Measurements from ENCODE around the gene DGCR8. TPM values are rescaled to one million over a fixed set of nuclear protein-coding genes. Genes with fewer than 3 reads are reported as not detected.
"Not testable (repeated sequence)": the region's sequence is repeated elsewhere in the genome, so short reads cannot be mapped to it uniquely, and the experiment has no call there.

Gene DGCR8
- total RNA-seq, 1 donor from 2014 or later = 81.0 TPM

GRCh38 chr22:20154602-20155187 is 74.7 kb downstream of the DGCR8 start:
- Mint-ChIP-seq H3K4me1 (ENCODE audit: low read depth) (no peaks in the 10 kb centered on the region), H3K27me3 (ENCODE audit: insufficient read depth) (peaks cover 4% of the 10 kb centered on the region), H3K9me3 (no peaks in the 10 kb centered on the region), H3K4me3 (no peak overlapping the region), H3K36me3 (ENCODE audit: low read depth) (no peaks in the 10 kb centered on the region), H3K27ac (no peak overlapping the region)
- DNase-seq (ENCODE audit: low spot score) = no peak
- intact Hi-C loops (cut with micrococcal nuclease) = no loop called here

GRCh38 chr22:20155330-20156041 is 75.4 kb downstream of the DGCR8 start:
- Mint-ChIP-seq H3K36me3 (ENCODE audit: low read depth) (no peaks in the 10 kb centered on the region), H3K9me3 (no peaks in the 10 kb centered on the region), H3K27ac (no peak overlapping the region), H3K27me3 (ENCODE audit: insufficient read depth) (peaks cover 4% of the 10 kb centered on the region), H3K4me1 (ENCODE audit: low read depth) (no peaks in the 10 kb centered on the region), H3K4me3 (no peak overlapping the region)
- peak; percentile 16 for DNase-seq (ENCODE audit: low spot score)
- intact Hi-C loops (cut with micrococcal nuclease) = no loop called here

GRCh38 chr22:20156042-20156389 is 76.0 kb downstream of the DGCR8 start:
- H3K36me3 Mint-ChIP-seq (ENCODE audit: low read depth) = no peaks in the 10 kb centered on the region
- no peaks in the 10 kb centered on the region for H3K4me1 Mint-ChIP-seq (ENCODE audit: low read depth)
- no peak for DNase-seq (ENCODE audit: low spot score)
- no peaks in the 10 kb centered on the region for H3K9me3 Mint-ChIP-seq
- no peak overlapping the region for H3K4me3 Mint-ChIP-seq
- intact Hi-C loops (cut with micrococcal nuclease) = no loop called here
- H3K27me3 Mint-ChIP-seq (ENCODE audit: insufficient read depth) = peaks cover 4% of the 10 kb centered on the region
- H3K27ac Mint-ChIP-seq = no peak overlapping the region

GRCh38 chr22:20156611-20157429 is 76.8 kb downstream of the DGCR8 start:
- no peaks in the 10 kb centered on the region for H3K4me1 Mint-ChIP-seq (ENCODE audit: low read depth)
- peaks cover 4% of the 10 kb centered on the region for H3K27me3 Mint-ChIP-seq (ENCODE audit: insufficient read depth)
- DNase-seq (ENCODE audit: low spot score) = peak; percentile 74
- H3K4me3 Mint-ChIP-seq = no peak overlapping the region
- intact Hi-C loops (cut with micrococcal nuclease) = loop anchor here (1.0 kb wide), 3 partner anchors 111 to 299 kb away; partner anchors contain the start of gene RTN4R
- no peak overlapping the region for H3K27ac Mint-ChIP-seq
- no peaks in the 10 kb centered on the region for H3K36me3 Mint-ChIP-seq (ENCODE audit: low read depth)
- no peaks in the 10 kb centered on the region for H3K9me3 Mint-ChIP-seq

GRCh38 chr22:20157430-20158183 is 77.6 kb downstream of the DGCR8 start:
- intact Hi-C loops (cut with micrococcal nuclease) = loop anchor here (1.0 kb wide), 3 partner anchors 111 to 299 kb away; partner anchors contain the start of gene RTN4R
- no peak overlapping the region for H3K27ac Mint-ChIP-seq
- H3K36me3 Mint-ChIP-seq (ENCODE audit: low read depth) = no peaks in the 10 kb centered on the region
- no peaks in the 10 kb centered on the region for H3K9me3 Mint-ChIP-seq
- no peaks in the 10 kb centered on the region for H3K4me1 Mint-ChIP-seq (ENCODE audit: low read depth)
- no peak overlapping the region for H3K4me3 Mint-ChIP-seq
- DNase-seq (ENCODE audit: low spot score) = no peak
- H3K27me3 Mint-ChIP-seq (ENCODE audit: insufficient read depth) = peaks cover 4% of the 10 kb centered on the region

GRCh38 chr22:20158391-20159036 is 78.5 kb downstream of the DGCR8 start:
- no peak overlapping the region for H3K4me3 Mint-ChIP-seq
- peaks cover 4% of the 10 kb centered on the region for H3K27me3 Mint-ChIP-seq (ENCODE audit: insufficient read depth)
- no peaks in the 10 kb centered on the region for H3K36me3 Mint-ChIP-seq (ENCODE audit: low read depth)
- DNase-seq (ENCODE audit: low spot score) = no peak
- intact Hi-C loops (cut with micrococcal nuclease) = no loop called here
- no peaks in the 10 kb centered on the region for H3K4me1 Mint-ChIP-seq (ENCODE audit: low read depth)
- H3K9me3 Mint-ChIP-seq = no peaks in the 10 kb centered on the region
- H3K27ac Mint-ChIP-seq = no peak overlapping the region

- no peaks in the 10 kb centered on the region for H3K9me3 Mint-ChIP-seq
- H3K4me1 Mint-ChIP-seq (ENCODE audit: low read depth) = no peaks in the 10 kb centered on the region
- no peaks in the 10 kb centered on the region for H3K36me3 Mint-ChIP-seq (ENCODE audit: low read depth)
- no peak overlapping the region for H3K27ac Mint-ChIP-seq
- no peak for DNase-seq (ENCODE audit: low spot score)
- H3K27me3 Mint-ChIP-seq (ENCODE audit: insufficient read depth) = peaks cover 4% of the 10 kb centered on the region
- no peak overlapping the region for H3K4me3 Mint-ChIP-seq
- intact Hi-C loops (cut with micrococcal nuclease) = no loop called here
Observed at GRCh38 chr22:20159076-20159475, 79.0 kb downstream of the DGCR8 start.

- H3K9me3 Mint-ChIP-seq; H3K36me3 Mint-ChIP-seq (ENCODE audit: low read depth); DNase-seq (ENCODE audit: low spot score); H3K27me3 Mint-ChIP-seq (ENCODE audit: insufficient read depth); H3K27ac Mint-ChIP-seq; intact Hi-C loops (cut with micrococcal nuclease); H3K4me3 Mint-ChIP-seq; H3K4me1 Mint-ChIP-seq (ENCODE audit: low read depth): not testable (repeated sequence)
Observed at GRCh38 chr22:20159531-20159930, 79.5 kb downstream of the DGCR8 start.

- H3K9me3 Mint-ChIP-seq = peaks cover 4% of the 10 kb centered on the region
- no peaks in the 10 kb centered on the region for H3K36me3 Mint-ChIP-seq (ENCODE audit: low read depth)
- H3K4me1 Mint-ChIP-seq (ENCODE audit: low read depth) = no peaks in the 10 kb centered on the region
- no peak overlapping the region for H3K27ac Mint-ChIP-seq
- DNase-seq (ENCODE audit: low spot score) = no peak
- intact Hi-C loops (cut with micrococcal nuclease) = no loop called here
- peaks cover 4% of the 10 kb centered on the region for H3K27me3 Mint-ChIP-seq (ENCODE audit: insufficient read depth)
- H3K4me3 Mint-ChIP-seq = no peak overlapping the region
Observed at GRCh38 chr22:20160041-20160440, 80.0 kb downstream of the DGCR8 start.

Other genes with a start within 250 kb of the DGCR8 start
- gene GNB1L, start 225.4 kb upstream of the DGCR8 start, total RNA-seq = 20.6 and 21.5 TPM in 2 replicates
- 22.2 and 24.1 TPM in 2 replicates for gene RTL10, start 225.4 kb upstream of the DGCR8 start, total RNA-seq
- 99.4 and 112 TPM in 2 replicates for gene COMT, start 138.5 kb upstream of the DGCR8 start, total RNA-seq
- 19.0 and 20.0 TPM in 2 replicates for gene TXNRD2, start 138.4 kb upstream of the DGCR8 start, total RNA-seq
- gene ARVCF, start 63.4 kb upstream of the DGCR8 start, total RNA-seq = 2.4 and 3.1 TPM in 2 replicates
- 29.2 and 30.0 TPM in 2 replicates for gene TANGO2, start 59.1 kb upstream of the DGCR8 start, total RNA-seq
- 509 and 524 TPM in 2 replicates for gene RANBP1, start 35.9 kb downstream of the DGCR8 start, total RNA-seq
- gene TRMT2A, start 37.0 kb downstream of the DGCR8 start, total RNA-seq = 142 and 161 TPM in 2 replicates
- 83.9 and 92.3 TPM in 2 replicates for gene ZDHHC8, start 51.6 kb downstream of the DGCR8 start, total RNA-seq
- gene CCDC188, start 70.8 kb downstream of the DGCR8 start, total RNA-seq = 0.26 TPM in 1 of 2 replicates, not detected in the other
- gene RTN4R, start 188.1 kb downstream of the DGCR8 start, total RNA-seq = 1.7 and 1.9 TPM in 2 replicates
- 35.5 and 40.6 TPM in 2 replicates for gene DGCR6L, start 239.8 kb downstream of the DGCR8 start, total RNA-seq

All from activated T-helper 1 cell treated with anti-CD3 and anti-CD28 coated beads, Interleukin-12 subunit alpha, Interleukin-12 subunit beta, Interleukin-2, Interleukin-4 antibody, amounts not matched to agents 30 ng/mL and 10 ng/mL and 1 ng/mL, durations not matched to agents 14 hours and 24 hours and 36 hours (primary cell).